Stomach (tissue), 4 donors: ENCODE data around the gene TANC1.

Experiments
- CTCF ChIP-seq, 7 experiments: fragments of 450-650 bp in 4 of 7; fragments of 200-600 bp in 3 of 7; sonication (generic) in 3 of 7; IDR thresholded peaks; one replicate each; pipeline ENCODE4 v1.5.1; 2016 to 2019; ENCODE audit warnings: antibody characterized with exemption in 7 of 7, control low read depth in 2 of 7, mild to moderate bottlenecking in 1 of 7
- POLR2A ChIP-seq, 4 donors: fragments of 450-650 bp; IDR thresholded peaks; one replicate each; pipeline ENCODE4 v1.6.1; 2016; ENCODE audit warnings: antibody characterized with exemption in 4 of 4, control low read depth in 2 of 4, mild to moderate bottlenecking in 1 of 4, moderate library complexity in 1 of 4
- POLR2AphosphoS5 ChIP-seq, 3 donors: sonication (generic); formaldehyde crosslinking; IDR thresholded peaks; one replicate each; pipeline ENCODE4 v1.6.1; 2016; ENCODE audit warnings: antibody characterized with exemption in 3 of 3

- TF ChIP-seq CTCF (IDR thresholded peaks at IDR 0.05) (no peak), POLR2A (IDR thresholded peaks at IDR 0.05) (no peak), POLR2AphosphoS5 (IDR thresholded peaks at IDR 0.05) (no peak)
Observed at GRCh38 chr2:159130302-159130701, 161.9 kb downstream of the TANC1 start.
